ENCODE measurements around the gene UBL5. TPM values are rescaled to one million over a fixed set of nuclear protein-coding genes. Genes with fewer than 3 reads are reported as not detected.
A peak's percentile ranks its signal among the peaks of the same experiment; 100 is the strongest.
"Not testable (repeated sequence)": the region's sequence is repeated elsewhere in the genome, so short reads cannot be mapped to it uniquely, and the experiment has no call there.

Gene UBL5
- 187 and 200 TPM in 2 replicates for total RNA-seq (2014; rRNA removed; shearing (Covaris generic))

DNA sequence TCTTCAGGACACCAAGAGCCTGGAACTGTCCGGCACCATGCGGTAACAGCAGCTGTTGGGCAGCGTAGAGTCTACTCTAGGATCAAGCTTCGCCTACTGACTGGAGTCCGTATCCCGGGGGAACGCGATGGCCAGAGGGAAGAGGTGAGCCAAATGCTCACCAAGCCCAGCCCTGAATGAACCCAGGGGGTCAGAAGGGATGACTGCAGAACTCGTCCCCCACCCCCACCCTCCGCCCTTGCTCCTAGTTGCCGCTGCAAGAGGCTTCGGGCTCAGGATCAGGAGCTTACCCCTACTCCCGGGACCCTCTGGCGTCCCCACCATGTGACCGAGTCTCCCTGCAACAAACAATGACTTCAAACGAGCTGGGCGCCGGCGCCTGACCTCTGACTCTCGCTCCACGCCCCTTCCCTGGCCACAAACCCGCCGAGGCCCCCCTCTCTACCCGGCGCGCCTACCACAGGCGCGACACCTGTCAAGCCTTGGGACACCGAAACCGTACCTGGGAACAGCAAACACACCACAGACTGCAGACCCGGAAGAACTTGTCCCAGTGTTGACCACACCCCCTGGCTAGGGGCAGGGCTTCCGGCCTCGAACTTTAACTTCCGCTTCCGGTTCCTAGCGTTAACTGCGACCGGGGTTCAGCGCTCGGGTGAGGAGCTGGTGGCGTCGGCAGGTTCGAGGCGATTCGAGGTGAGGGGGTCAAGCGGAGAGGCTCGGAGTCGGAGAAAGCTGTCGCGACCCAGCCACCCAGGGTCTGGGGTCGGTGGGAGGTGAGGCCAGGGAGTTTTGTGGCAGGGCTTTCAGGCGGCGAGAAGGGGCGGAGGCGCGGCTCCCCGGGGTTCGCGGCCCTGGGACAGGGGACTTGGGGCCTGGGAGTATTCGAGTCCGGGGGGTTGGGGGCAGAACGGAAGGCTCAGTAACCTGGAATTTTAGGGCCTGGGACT, at the start of gene UBL5:
Gene UBL5 (plus strand): TSS at position 630 of the 950 bp plus-strand sequence. CDS start 420 bp downstream, outside the sequence.
- DNase-seq (ENCODE audit: low spot score): peak; percentile 88

DNA sequence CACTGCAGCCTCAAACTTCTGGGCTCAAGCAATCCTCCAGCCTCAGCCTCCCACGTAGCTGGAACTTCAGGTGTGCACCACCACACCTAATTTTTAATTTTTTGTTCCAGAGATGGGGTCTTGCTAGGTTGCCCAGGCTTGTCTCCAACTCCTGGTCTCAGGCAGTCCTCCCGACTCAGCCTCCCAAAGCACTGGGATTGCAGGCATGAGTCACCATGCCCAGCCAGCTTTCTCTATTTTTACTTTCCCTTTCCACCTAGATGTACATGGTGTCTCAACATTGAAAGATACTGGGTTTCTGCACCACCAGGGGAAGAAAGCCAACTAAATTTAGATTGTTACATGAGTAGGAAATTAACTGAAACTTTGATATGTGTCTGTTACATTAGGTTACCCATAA, 45.4 kb upstream of the UBL5 start:
- no peak for DNase-seq (ENCODE audit: low spot score)

- peak; percentile 36 for DNase-seq (ENCODE audit: low spot score)
Observed at GRCh38 chr19:9784163-9784496, 43.6 kb upstream of the UBL5 start.

DNA sequence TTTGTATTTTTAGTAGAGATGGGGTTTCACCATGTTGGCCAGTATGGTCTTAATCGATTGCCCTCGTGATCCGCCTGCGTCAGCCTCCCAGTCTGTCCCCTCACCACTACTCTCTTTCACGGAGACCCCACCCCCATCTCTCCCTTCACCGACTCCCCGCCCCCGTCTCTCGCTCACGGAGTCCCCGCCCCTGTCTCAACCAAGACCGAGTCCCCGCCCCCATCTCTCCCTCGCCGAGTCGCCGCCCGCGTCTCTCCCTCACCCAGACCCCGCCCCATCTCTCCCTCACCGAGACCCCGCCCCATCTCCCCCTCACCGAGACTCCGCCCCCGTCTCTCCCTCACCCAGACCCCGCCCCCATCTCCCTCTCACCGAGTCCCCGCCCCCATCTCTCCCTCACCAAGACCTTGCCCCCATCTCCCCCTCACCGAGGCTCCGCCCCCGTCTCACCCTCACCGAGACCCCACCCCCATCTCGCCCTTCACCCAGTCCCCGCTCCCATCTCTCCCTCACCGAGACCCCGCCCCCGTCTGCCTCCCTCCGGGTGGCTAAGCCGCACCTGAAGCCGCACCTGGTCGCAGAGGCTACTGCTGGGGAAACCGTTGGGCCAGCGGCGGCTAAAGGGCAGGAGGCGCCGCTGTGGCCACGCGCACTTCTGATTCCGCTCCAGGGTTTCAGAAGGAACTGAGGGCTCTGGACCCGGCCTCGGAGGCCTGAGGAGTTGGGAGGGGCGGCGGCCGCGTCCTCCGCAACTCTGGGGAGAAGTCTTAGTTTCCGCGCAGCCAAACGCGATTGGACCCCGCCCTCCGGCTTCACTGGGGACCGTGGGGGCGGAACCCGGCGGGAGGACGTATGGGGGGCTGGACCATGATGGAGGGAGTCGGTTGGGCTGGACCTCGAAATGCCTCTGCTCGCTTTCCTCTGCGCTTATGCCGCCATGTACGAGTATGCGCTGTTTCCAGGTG, 42.1 kb upstream of the UBL5 start:
- DNase-seq (ENCODE audit: low spot score): peak; percentile 91

GRCh38 chr19:9786342-9786741, 41.4 kb upstream of the UBL5 start:
- no peak for DNase-seq (ENCODE audit: low spot score)

DNA sequence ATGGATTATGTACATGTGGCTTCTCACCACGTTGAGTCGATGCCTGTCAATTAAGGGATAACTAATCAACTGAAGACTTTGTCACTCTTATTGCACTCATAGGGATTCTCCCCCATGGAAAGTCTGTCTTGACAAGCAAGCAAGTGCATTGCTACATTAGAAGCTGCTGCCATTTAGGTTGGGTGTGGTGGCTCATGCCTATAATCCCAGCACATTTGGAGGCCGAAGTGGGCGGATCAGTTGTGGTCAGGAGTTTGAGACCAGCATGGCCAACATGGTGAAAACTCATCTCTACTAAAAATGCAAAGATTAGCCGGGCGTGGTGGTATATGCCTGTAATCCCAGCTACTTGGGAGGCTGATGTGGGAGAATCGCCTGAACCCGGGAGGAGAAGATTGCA, 40.9 kb upstream of the UBL5 start:
- DNase-seq (ENCODE audit: low spot score): no peak

DNA sequence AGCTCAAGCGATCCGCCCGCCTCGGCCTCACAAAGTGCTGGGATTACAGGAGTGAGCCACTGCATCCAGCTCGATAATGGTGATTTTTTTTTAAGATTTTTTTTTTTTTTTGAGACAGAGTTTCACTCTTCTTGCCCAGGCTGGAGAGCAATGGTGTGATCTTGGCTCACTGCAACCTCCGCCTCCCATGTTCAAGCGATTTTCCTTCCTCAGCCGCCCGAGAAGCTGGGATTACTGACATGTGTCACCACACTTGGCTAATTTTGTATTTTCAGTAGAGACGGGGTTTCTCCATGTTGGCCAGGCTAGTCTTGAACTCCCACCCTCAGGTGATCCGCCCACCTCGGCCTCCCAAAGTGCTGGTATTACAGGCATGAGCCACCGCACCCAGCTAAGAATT, 39.1 kb upstream of the UBL5 start:
- not testable (repeated sequence) for DNase-seq (ENCODE audit: low spot score)

GRCh38 chr19:9789066-9789465, 38.7 kb upstream of the UBL5 start:
- DNase-seq (ENCODE audit: low spot score): no peak

DNA sequence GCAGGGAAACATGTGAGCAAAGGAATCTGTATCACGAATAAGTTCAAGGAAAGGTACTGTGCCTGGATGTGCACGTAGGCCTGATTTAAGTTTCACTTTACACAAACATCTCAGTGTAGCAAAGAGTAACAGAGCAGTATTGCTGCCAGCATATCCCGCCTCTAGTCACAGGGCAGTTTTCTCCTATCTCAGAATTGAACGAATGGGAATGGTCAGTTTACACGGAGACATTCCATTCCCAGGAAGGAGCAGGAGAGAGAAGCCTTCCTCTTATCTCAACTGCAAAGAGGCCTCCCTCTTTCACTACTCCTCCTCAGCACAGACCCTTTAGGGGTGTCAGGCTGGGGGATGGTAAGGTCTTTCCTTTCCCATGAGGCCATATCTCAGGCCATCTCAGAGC, 38.1 kb upstream of the UBL5 start:
- not testable (repeated sequence) for DNase-seq (ENCODE audit: low spot score)

DNA sequence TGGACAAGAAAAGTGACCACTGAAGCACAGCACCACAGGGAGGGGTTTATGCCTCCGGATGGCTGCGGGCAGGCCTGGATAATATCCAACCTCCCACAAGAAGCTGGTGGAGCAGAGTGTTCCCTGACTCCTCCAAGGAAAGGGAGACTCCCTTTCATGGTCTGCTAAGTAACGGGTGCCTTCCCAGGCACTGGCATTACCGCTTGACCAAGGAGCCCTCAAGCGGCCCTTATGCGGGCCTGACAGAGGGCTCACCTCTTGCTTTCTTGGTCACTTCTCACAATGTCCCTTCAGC, 36.7 kb upstream of the UBL5 start:
- not testable (repeated sequence) for DNase-seq (ENCODE audit: low spot score)

DNA sequence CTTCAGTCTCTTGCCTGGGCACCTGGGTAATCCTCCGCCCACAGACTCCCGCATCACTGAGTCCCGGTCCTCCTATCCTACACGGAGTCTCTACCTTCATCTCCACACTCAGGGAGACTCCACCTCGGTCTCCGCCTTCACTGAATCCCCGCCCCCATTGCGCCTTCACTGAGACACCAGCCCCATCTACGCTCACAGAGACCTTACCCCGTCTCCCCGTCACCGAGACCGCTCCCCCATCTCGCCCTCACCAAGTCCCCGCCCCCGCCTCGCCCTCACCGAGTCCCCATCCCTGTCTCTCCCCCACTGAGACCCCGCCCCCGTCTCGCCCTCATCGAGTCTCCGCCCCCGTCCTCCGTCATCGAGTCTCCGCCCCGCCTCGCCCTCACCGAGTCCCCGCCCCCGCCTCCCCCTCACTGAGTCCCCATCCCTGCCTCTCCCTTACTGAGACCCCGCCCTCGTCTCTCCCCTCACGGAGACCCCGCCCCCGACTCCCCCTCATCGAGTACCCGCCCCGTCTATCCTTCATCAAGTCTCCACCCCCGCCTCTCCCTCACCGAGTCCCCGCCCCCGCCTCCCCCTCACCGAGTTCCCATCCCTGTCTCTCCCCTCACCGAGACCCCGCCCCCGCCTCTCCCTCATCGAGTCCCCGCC, 36.0 kb upstream of the UBL5 start:
- DNase-seq (ENCODE audit: low spot score): peak; percentile 78

DNA sequence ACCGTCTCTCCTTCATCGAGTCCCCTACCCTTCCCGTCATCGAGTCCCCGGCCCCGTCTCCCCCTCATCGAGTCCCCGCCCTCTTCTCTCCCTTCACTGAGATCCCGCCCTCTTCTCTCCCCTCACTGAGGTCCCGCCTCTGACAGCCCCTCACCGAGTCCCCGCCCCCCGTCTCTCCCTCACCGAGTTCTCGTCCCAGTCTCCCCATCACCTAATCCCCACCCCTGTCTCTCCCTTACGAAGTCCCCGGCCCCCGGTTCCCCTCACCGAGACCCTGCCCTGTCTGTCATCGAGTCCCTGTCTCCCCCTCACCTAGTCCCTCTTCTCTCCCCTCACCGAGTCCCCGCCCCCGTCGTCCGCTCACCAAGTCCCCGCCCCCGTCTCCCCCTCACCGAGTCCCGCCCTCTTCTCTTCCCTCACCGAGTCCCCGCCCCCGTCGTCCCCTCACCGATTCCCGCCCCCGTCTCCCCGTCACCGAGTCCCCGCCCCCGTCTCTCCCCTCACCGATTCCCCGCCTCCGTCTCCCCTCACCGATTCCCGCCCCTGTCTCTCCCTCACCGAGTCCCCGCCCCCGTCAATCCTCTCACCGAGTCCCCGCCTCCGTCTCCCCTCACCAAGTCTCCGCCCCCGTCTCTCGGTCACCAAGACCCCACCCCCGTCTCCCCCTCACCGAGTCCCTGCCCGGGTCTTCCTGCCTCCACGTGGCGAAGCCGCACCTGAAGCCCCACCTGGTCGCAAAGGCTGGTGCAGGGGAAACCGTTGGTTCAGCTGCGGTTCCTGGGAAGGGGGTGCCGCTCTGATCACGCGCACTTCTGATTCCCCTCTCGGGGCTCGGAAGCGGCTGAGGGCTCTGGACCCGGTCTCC, 35.3 kb upstream of the UBL5 start:
- peak; percentile 73 for DNase-seq (ENCODE audit: low spot score)

- no peak for DNase-seq (ENCODE audit: low spot score)
Observed at GRCh38 chr19:9793071-9793591, 34.6 kb upstream of the UBL5 start.

- peak; percentile 91 for DNase-seq (ENCODE audit: low spot score)
Observed at GRCh38 chr19:9796113-9796773, 31.5 kb upstream of the UBL5 start.

- DNase-seq (ENCODE audit: low spot score): peak; percentile 27
Observed at GRCh38 chr19:9797871-9798270, 29.8 kb upstream of the UBL5 start.

DNA sequence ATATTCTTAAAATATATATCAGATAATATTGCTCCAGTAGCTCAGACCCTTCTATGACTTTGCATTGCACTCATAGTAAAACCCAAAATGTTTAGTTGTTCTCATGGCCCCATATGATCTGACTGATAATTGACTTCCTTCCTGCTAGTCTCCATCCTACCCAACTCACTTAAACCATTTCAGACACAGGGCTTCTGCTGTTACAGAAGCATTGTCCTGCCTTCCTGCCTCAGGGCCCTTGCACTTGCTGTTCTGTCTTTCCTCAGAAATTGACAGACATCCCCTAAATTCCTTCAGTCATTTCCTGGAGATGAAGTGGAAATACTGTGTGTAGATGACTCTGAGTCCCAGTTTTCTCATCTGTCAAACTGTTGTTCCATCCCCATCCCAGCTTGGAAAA, 28.6 kb upstream of the UBL5 start:
- DNase-seq (ENCODE audit: low spot score): no peak

GRCh38 chr19:9801976-9802375, 25.7 kb upstream of the UBL5 start:
- DNase-seq (ENCODE audit: low spot score): no peak

DNA sequence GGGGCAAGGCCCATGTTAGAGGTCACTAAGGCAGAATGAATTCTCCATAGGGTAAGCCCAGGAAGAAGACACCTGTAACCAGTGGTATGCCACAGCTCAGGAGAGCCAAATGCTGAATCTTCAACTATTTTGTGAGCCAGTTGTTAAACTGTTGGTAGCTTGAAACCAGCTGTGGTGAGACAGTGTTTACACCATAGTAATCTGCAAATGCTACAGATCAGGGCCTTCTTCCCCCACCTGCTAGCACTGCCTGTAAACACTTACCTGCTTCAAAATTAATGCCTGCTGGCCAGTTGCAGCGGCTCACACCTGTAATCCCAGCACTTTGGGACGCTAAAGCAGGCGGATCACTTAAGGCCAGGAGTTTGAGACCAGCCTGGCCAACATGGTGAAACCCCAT, 20.9 kb upstream of the UBL5 start:
- no peak for DNase-seq (ENCODE audit: low spot score)

DNA sequence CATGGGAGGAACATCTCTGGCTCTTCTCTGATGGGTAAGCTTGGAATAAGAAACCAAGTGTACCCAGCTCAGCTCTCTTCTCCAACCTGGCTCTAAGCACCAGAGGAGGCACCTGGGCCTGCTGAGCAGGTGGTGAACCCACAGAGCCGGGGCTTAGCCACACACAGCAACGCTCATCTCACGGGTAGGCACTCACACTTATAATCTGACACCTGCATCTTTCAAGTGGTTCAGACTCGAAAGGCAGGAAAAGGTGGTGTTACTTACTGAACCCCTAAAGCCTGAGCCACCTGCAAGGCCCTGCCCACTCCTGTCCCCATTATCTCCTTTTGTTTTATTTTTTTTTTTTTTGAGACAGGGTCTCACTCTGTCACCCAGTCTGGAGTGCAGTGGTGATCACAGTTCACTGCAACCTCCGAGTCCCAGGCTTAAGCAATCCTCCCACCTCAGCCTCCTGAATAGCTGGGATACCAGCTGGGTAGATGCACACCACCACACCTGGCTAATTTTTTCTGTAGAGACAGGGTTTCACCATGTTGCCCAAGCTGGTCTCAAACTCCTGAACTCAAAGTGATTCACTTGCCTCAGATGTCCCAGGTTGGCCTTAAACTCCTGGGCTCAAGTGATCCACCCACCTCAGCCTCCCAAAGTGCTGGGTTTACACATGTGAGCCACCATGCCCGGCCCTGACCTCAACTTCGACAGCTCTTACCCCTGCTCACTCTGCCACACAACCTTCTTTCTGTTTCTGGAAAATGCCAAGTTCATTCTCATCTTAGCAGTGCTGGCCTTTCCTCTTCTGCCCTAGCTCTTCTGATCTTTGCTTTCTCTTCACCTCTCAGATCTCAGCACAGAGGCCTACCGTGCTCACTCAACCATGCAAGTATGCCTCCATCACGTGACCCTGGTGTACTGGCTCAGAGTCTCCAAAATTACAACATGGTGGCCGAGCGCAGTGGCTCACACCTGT, 18.6 kb upstream of the UBL5 start:
- no peak for DNase-seq (ENCODE audit: low spot score)
